ENCODE measurements around the gene OCSTAMP. TPM values are rescaled to one million over a fixed set of nuclear protein-coding genes. Genes with fewer than 3 reads are reported as not detected.

The OCSTAMP gene
- total RNA-seq, 4 donors from 2014 or later: not detected

DNA sequence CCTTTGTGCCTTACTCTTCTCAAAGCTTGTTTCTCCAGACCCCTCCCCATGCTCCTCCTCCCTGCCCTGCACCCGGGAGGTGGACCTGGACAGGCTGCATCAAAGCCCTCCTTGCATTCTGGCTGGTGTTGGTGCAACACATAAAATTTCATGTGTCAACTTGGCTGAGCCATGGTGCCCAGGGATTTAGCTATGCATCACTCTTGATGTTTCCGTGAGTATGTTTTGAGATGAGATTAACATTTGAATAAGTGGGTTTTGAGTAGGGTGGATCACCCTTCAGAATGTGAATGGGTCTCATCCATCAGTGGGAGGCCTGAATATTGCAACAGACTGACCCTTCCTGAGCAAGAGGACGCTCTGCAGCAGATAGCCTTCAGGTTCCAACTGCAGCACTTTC is 4.4 kb upstream of the OCSTAMP start:
- no peaks in the 10 kb centered on the region for H3K36me3 ChIP-seq
- H3K4me1 ChIP-seq: no peaks in the 10 kb centered on the region
- TF ChIP-seq, protein P1, sequence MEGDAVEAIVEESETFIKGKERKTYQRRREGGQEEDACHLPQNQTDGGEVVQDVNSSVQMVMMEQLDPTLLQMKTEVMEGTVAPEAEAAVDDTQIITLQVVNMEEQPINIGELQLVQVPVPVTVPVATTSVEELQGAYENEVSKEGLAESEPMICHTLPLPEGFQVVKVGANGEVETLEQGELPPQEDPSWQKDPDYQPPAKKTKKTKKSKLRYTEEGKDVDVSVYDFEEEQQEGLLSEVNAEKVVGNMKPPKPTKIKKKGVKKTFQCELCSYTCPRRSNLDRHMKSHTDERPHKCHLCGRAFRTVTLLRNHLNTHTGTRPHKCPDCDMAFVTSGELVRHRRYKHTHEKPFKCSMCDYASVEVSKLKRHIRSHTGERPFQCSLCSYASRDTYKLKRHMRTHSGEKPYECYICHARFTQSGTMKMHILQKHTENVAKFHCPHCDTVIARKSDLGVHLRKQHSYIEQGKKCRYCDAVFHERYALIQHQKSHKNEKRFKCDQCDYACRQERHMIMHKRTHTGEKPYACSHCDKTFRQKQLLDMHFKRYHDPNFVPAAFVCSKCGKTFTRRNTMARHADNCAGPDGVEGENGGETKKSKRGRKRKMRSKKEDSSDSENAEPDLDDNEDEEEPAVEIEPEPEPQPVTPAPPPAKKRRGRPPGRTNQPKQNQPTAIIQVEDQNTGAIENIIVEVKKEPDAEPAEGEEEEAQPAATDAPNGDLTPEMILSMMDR (IDR thresholded peaks at IDR 0.05): no peak
- TF ChIP-seq POLR2A (IDR thresholded peaks at IDR 0.05): no peak
- H3K27ac ChIP-seq: no peak overlapping the region
- H3K27me3 ChIP-seq: no peaks in the 10 kb centered on the region
- no peak overlapping the region for H3K4me3 ChIP-seq
- no peaks in the 10 kb centered on the region for H3K9me3 ChIP-seq
- DNase-seq: no peak

GRCh38 chr20:46553926-46554325 is 3.5 kb upstream of the OCSTAMP start:
- H3K9me3 ChIP-seq: no peaks in the 10 kb centered on the region
- H3K27ac ChIP-seq: no peak overlapping the region
- DNase-seq: no peak
- no peaks in the 10 kb centered on the region for H3K4me1 ChIP-seq
- H3K4me3 ChIP-seq: no peak overlapping the region
- H3K36me3 ChIP-seq: no peaks in the 10 kb centered on the region
- no peaks in the 10 kb centered on the region for H3K27me3 ChIP-seq
- no peak for TF ChIP-seq POLR2A (IDR thresholded peaks at IDR 0.05)
- TF ChIP-seq, protein P1 (IDR thresholded peaks at IDR 0.05): no peak

DNA sequence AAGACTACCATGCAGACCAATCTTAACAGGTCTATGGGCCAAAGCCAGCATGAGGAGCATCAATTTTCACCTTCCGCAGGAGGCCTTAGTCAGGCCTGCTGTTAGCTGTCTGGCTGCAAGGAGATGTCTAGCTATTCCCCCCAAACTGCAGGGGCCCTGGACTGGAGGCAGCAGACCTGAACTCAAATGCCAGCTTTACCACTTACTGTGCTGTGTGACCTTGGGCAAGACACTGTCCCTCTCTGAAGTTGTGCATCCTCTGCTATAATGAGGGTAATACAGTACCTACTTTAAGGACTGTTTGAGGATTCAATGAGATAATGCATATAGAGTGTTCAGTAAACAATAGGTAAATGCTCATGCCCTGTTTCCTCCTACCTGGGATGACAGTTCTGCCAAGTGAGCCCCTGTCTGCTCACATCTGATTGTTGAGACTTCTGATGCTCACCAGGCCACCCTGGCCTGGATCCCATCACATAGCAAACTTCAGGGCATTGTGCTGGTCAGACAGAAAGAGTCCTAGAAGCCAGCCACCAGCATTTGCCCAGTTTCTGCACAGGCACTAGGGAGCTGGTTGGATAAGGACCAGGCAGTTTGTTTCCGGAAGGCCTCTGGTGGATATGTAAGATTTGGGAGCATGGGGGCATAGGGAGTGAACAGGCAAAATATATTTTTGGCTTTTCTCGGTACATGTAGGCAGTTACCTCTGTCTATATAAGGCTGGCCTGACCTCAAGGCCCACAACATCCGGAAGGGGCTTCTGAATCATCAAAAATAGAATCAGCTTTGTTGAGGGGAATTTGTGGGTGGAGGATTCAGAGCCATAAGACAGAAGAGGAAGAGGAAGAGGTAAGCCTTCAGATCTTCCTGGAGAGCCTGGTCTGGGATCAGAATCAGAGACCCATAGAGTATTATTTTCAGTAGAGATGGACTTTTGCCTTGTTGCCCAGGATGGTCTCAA is 2.3 kb upstream of the OCSTAMP start:
- Histone ChIP-seq H3K4me1 (no peaks in the 10 kb centered on the region), H3K36me3 (no peaks in the 10 kb centered on the region), H3K27ac (no peak overlapping the region), H3K27me3 (no peaks in the 10 kb centered on the region), H3K9me3 (no peaks in the 10 kb centered on the region), H3K4me3 (no peak overlapping the region)
- DNase-seq: peak in 1 of 3 donors; percentile 25
- no peak for TF ChIP-seq POLR2A (IDR thresholded peaks at IDR 0.05)
- TF ChIP-seq, protein P1 (IDR thresholded peaks at IDR 0.05): no peak

DNA sequence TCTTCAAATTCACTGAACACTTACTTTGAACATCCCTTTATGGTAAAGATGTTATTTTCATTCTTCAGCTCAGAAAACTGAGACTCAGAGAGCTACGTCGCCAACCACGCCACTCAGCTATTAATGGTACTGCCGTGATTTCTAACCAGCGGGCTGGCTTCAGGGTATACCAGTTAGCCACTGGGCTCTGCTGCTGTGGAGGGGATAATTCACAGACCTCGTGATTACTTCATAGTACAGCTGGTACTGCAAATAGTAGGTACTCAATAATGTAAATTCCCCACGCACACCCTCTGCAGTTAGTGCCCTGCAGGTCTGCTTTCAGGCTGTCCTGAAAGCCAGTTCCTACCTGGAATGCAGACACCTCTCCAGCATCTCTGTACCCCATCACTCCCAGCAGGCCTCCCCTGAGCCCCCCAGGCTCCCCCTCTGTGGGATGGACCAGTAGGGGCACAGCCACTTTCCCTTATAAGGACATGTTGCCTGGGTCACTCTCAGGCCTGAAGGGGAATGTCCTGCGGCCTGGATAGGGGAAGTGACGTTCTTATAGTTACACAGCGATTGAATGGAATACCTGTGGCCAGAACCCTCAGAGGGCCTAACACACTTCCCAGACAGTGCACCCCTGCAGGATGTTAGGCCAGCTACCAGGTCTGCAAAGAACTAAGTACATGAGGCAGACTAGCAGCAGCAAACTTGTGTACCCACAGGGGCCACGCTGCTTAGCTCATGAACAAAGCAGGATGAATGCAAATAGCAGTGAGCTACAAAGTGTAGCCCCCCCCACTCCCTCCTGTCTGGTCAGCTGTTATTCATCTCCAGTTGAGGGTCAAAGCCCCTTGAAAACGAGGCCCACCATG is 1.3 kb upstream of the OCSTAMP start:
- no peak for DNase-seq
- Histone ChIP-seq H3K4me1 (no peaks in the 10 kb centered on the region), H3K27ac (no peak overlapping the region), H3K4me3 (no peak overlapping the region), H3K36me3 (no peaks in the 10 kb centered on the region), H3K27me3 (no peaks in the 10 kb centered on the region), H3K9me3 (no peaks in the 10 kb centered on the region)
- TF ChIP-seq POLR2A (IDR thresholded peaks at IDR 0.05): no peak
- TF ChIP-seq, protein P1 (IDR thresholded peaks at IDR 0.05): no peak

GRCh38 chr20:46549188-46549972 is 1.1 kb downstream of the OCSTAMP start:
- no peaks in the 10 kb centered on the region for H3K9me3 ChIP-seq
- H3K27me3 ChIP-seq: no peaks in the 10 kb centered on the region
- DNase-seq: no peak
- no peaks in the 10 kb centered on the region for H3K36me3 ChIP-seq
- no peak for TF ChIP-seq POLR2A (IDR thresholded peaks at IDR 0.05)
- TF ChIP-seq, protein P1 (IDR thresholded peaks at IDR 0.05): no peak
- H3K27ac ChIP-seq: no peak overlapping the region
- no peak overlapping the region for H3K4me3 ChIP-seq
- H3K4me1 ChIP-seq: no peaks in the 10 kb centered on the region
